ENCODE measurements around the gene MAPK12. TPM values are rescaled to one million over a fixed set of nuclear protein-coding genes. Genes with fewer than 3 reads are reported as not detected.

The MAPK12 gene
- total and polyA plus RNA-seq, 10 of the 15 experiments (the other 5 are each of a cell fraction or from before 2014, with no cell fraction given) = 1.1 to 38.9 (median 16.3) TPM

GRCh38 chr22:50244420-50245213 lies 16.9 kb downstream of the MAPK12 start, which contains the start of gene TUBGCP6:
TUBGCP6 (minus strand) TSS chr22:50245023; CDS start chr22:50244459, 564 bp downstream.
- BruUV-seq (replicated peaks) = TSS peak; percentile 73
- intact Hi-C loops (cut with micrococcal nuclease; ENCODE audit: unreplicated experiment) = loop anchor here (5.0 to 10.0 kb wide), 2 partner anchors 230 to 378 kb away; partner anchors contain the start of gene SBF1
- CTCF ChIA-PET = interaction anchor here (0.6 to 3.1 kb wide), 6 partner anchors 27 to 377 kb away, joined by 3 to 19 read pairs (median 4); no protein-coding TSS in a partner anchor
- peaks cover 20% of the 10 kb centered on the region for H3K4me1 ChIP-seq (ENCODE audit: control insufficient read depth, insufficient read depth, low read length)
- in situ Hi-C loops (cut with MboI) = no loop called here
- under 1% methylated on average over 74 of the region's 76 CpGs for WGBS (ENCODE audit: insufficient coverage, insufficient replicate concordance, low lambda C conversion rate, missing lambda C conversion rate)
- H3K27me3 ChIP-seq (replicated peaks in 1 of 2; ENCODE audit: control insufficient read depth in 2 of 2, insufficient read depth in 2 of 2, low read length in 1 of 2) = no peaks in the 10 kb centered on the region
- POLR2A ChIA-PET = interaction anchor here (0.8 to 1.4 kb wide), 4 partner anchors 27 to 319 kb away, joined by 3 to 4 read pairs (median 4); no protein-coding TSS in a partner anchor
- H3K79me2 ChIP-seq (ENCODE audit: control insufficient read depth, insufficient read depth, low read length) = peaks cover 56% of the 10 kb centered on the region
- H3K9ac ChIP-seq (ENCODE audit: control insufficient read depth, insufficient read depth, low read length) = peak within 1 kb of the TSS; percentile 90
- peak within 1 kb of the TSS; percentile 90 for H2AFZ ChIP-seq (ENCODE audit: control insufficient read depth, low read depth, low read length)
- peak within 1 kb of the TSS; percentile 98 for H3K4me2 ChIP-seq (ENCODE audit: control insufficient read depth, insufficient read depth)
- SMC1A ChIA-PET (ENCODE audit: uncharacterized antibody, unreplicated experiment) = interaction anchor here (1.0 to 2.9 kb wide), 3 partner anchors 58 to 253 kb away, joined by 3 to 11 read pairs (median 8); no protein-coding TSS in a partner anchor
- H3K9me3 ChIP-seq (replicated peaks; ENCODE audit: control insufficient read depth, insufficient read depth, low read length) = no peaks in the 10 kb centered on the region
- no peaks in the 10 kb centered on the region; the same call in none of the 2 replicates for H4K20me1 ChIP-seq (ENCODE audit: control insufficient read depth, insufficient read depth)
- DNase-seq (ENCODE audit: low read depth, low spot score) (peak; percentile 53), ATAC-seq (peak; percentile 86), FAIRE-seq (peak; percentile 89)
- H3K36me3 ChIP-seq (ENCODE audit: control insufficient read depth in 2 of 2, insufficient read depth in 2 of 2, low read length in 1 of 2) = peaks cover 8 to 19% of the 10 kb centered on the region in 2 experiments; a peak in 3 of 4 replicates
- H3K4me3 ChIP-seq = peak within 1 kb of the TSS; percentile 83
- RAD21 ChIA-PET (ENCODE audit: unreplicated experiment) = interaction anchor here (0.5 to 1.1 kb wide), 3 partner anchors 50 to 304 kb away, joined by 3 to 5 read pairs (median 3); partner anchors contain the start of gene SCO2
- H3K27ac ChIP-seq (ENCODE audit: control insufficient read depth, insufficient read depth) = peak within 1 kb of the TSS; percentile 71
- TF ChIP-seq IRF5 (IDR thresholded peaks at IDR 0.05; ENCODE audit: borderline replicate concordance) = no peak
- peak; percentile 39 for TF ChIP-seq FOXK2 (IDR thresholded peaks at IDR 0.05)
- no peak for TF ChIP-seq JUNB (IDR thresholded peaks at IDR 0.05)
- peak in 2 of 3 experiments; percentile 13 to 34; a peak in 3 of 6 replicates for TF ChIP-seq CTCF (IDR thresholded peaks at IDR 0.05 in 2 of 3, conservative IDR thresholded peaks at IDR 0.05 in 1 of 3; ENCODE audit: control insufficient read depth in 2 of 3, extremely low read depth in 1 of 3, insufficient read depth in 1 of 3, low read depth in 3 of 3, low read length in 3 of 3)
- peak; percentile 69; the same call in 1 of the 2 replicates for TF ChIP-seq ZBED1 (IDR thresholded peaks at IDR 0.05; ENCODE audit: borderline replicate concordance)
- TF ChIP-seq STAT1 (conservative IDR thresholded peaks at IDR 0.05) = 0 out of 2 replicates have a peak, but pooled peaks have one; percentile 45
- peak; percentile 49; the same call in 1 of the 2 replicates for TF ChIP-seq DPF2 (IDR thresholded peaks at IDR 0.05)
- no peak for TF ChIP-seq TARDBP (IDR thresholded peaks at IDR 0.05; ENCODE audit: borderline replicate concordance)
- TF ChIP-seq RAD21 (IDR thresholded peaks at IDR 0.05; ENCODE audit: insufficient read depth, low read depth, low read length) = no peak
- TF ChIP-seq IRF3 (IDR thresholded peaks at IDR 0.05) = no peak
- no peak for TF ChIP-seq NFYA (IDR thresholded peaks at IDR 0.05; ENCODE audit: borderline replicate concordance, low read depth, low read length)
- TF ChIP-seq KDM1A (IDR thresholded peaks at IDR 0.05; ENCODE audit: borderline replicate concordance) = no peak
- TF ChIP-seq, protein P1, sequence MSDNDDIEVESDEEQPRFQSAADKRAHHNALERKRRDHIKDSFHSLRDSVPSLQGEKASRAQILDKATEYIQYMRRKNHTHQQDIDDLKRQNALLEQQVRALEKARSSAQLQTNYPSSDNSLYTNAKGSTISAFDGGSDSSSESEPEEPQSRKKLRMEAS (IDR thresholded peaks at IDR 0.05; ENCODE audit: low read depth, low read length) = peak; percentile 85
- peak; percentile 33 to 91; a peak in 2 of 4 replicates for TF ChIP-seq SRF (IDR thresholded peaks at IDR 0.05; ENCODE audit: low read depth in 2 of 2, low read length in 2 of 2)
- peak; percentile 89 for TF ChIP-seq MXI1 (IDR thresholded peaks at IDR 0.05; ENCODE audit: low read depth, low read length)
- TF ChIP-seq PML (IDR thresholded peaks at IDR 0.05; ENCODE audit: low read length) = peak; percentile 70; the same call in 1 of the 2 replicates
- TF ChIP-seq MYC (IDR thresholded peaks at IDR 0.05; ENCODE audit: insufficient read depth, insufficient read length, insufficient replicate concordance, low read length, severe bottlenecking) = no peak
